HG02642 (cell line): ENCODE data around the gene HRH3.

Source experiments
- ATAC-seq: cut with Tn5 transposase; IDR thresholded peaks from one replicate; pipeline ENCODE4 v1.9.1; 2021; ENCODE audit warnings: mild to moderate bottlenecking; ENCODE audit not compliant: unreplicated experiment, poor library complexity

Gene HRH3

DNA sequence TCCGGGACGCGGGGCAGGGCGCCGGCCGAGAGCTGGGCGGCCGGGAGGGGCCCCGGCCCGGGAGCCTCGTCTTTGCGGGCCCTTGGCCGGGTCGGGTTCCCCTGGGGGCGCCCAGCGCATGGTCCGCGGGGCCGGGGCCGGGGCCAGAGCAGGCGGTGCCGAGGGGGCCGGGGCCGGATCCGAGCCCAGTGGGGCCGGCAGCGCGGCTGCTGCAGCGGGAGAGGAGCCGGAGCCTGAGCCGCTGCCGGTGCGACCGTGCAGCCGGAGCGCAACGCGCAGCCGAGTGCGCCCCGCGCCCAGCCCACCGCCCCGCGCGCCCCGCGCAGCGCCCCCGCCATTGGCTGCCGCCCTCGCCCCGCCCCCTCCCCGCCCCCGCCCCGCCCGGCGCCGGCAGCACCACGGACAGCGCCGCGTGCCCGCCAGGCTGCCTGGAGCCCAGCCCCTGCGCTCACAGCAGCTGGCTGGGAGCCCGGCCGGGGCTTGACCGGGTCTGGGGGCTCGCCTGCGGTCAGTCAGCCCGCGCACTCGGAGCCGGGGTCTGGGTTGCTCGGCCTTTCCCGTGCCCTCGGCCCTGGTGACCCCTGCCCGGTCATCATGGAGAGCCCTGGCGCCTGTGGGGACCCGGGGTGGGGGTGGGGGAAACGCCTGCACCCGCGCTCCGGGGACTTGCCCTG is at the start of gene HRH3:
TSS of gene HRH3 (minus strand) at position 287 of the 674 bp plus-strand sequence. CDS start 308 bp downstream, outside the sequence.
- peak; percentile 43 for ATAC-seq

- no peak for ATAC-seq
Measured at GRCh38 chr20:62269871-62270270, 49.8 kb upstream of the HRH3 start.

GRCh38 chr20:62269378-62269777 is 49.3 kb upstream of the HRH3 start:
- no peak for ATAC-seq

GRCh38 chr20:62268228-62268900 is 48.3 kb upstream of the HRH3 start:
- no peak for ATAC-seq

DNA sequence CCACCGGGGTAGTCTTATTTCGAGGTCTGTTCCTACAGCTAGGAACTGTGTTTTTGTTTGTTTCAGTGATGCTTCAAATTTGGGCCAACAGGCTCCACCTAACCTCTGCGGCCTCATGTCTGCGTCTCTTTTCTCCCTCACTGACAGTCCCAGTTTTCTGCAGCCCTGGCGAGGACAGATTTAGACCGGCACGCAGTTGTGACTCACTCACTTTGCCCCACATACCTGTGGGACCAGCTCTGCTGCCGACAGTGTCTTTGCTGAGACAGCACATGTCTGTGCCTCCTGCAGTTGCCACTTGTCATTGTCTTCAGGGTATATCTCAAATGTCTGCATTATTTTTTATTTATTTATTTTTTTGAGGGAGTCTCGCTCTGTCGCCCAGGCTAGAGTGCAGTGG is 47.5 kb upstream of the HRH3 start:
- ATAC-seq = no peak

- no peak for ATAC-seq
Measured at GRCh38 chr20:62266851-62267250, 46.8 kb upstream of the HRH3 start.

DNA sequence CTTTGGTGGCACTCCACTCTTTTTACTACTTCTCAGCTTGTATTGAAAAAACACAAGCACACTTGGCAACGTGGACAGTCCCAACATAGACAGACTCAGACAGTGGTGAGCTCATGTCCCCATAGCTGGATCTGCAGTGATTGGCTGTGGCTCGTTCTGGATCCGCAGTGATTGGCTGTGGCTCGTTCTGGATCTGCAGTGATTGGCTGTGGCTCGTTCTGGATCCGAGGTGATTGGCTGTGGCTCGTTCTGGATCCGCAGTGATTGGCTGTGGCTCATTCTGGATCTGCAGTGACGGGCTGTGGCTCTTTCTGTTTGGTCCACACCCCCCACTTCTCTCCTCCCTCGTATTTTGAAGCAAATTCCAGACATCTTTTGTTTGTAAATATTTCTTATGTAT is 46.3 kb upstream of the HRH3 start:
- no peak for ATAC-seq

GRCh38 chr20:62265365-62265764 is 45.3 kb upstream of the HRH3 start:
- ATAC-seq = no peak

GRCh38 chr20:62263396-62263795 is 43.3 kb upstream of the HRH3 start:
- ATAC-seq = no peak

- ATAC-seq = no peak
Measured at GRCh38 chr20:62262064-62262463, 42.0 kb upstream of the HRH3 start.

GRCh38 chr20:62259294-62259565 is 39.2 kb upstream of the HRH3 start:
- ATAC-seq = no peak

DNA sequence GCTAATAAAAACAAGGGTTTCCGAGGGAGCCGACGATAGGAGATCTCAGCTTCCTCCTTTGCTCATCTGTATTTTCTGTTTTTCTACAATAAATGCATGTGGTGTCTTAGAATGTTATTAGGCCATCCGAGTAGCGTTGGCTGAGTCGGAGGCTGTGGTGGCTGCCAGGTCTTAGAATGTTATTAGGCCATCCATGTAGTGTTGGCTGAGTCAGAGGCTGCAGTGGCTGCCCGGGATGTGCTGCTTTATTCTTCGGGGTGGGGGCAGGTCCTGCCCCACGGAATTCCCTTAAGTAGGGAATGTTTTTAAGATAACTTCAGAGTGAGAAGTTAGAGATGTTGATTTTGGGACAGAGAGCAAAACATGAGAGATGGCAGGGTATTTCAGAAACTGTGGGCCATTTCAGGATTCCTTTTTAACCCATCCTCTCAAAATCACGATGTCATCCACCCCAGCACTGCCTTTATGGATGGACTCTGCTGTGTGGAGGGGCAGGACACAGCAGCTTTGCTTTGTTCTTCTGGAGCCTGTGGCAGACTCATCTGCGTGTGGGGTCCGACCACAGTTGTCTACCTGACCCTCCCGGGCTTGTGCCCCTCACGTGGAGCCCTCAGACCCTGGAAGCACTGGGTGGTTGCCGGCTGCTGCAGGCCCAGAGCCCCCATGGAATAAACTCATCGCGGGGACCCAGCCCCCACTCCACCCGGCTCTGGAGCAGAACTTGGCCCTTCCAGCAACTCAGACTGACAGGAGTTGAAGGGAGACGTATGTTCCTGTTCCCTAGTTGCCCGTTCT is 38.6 kb upstream of the HRH3 start:
- ATAC-seq = no peak

DNA sequence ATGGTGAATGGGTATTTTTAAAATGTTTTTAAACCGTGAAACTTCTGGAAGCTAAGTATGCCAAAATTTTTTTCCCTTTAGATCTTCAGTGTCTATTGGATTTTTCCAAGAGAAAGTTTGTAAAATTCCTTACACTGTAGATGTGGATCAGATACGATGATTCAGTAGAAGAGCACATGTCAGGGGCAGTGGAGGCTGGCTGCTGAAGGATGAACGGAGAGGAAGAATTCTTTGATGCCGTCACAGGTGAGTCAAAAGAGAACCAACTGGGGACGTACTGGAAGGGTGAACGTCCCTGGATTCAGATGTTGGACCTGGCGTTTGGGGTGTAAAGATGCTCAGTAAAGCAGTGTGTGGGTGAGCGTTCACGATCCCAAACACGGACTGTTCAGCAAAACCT is 35.9 kb upstream of the HRH3 start:
- no peak for ATAC-seq

- no peak for ATAC-seq
Measured at GRCh38 chr20:62254021-62254724, 34.1 kb upstream of the HRH3 start.

- ATAC-seq = no peak
Measured at GRCh38 chr20:62253398-62253797, 33.3 kb upstream of the HRH3 start.

GRCh38 chr20:62252342-62252966 is 32.4 kb upstream of the HRH3 start:
- ATAC-seq = no peak

- no peak for ATAC-seq
Measured at GRCh38 chr20:62248890-62249560, 28.9 kb upstream of the HRH3 start.

DNA sequence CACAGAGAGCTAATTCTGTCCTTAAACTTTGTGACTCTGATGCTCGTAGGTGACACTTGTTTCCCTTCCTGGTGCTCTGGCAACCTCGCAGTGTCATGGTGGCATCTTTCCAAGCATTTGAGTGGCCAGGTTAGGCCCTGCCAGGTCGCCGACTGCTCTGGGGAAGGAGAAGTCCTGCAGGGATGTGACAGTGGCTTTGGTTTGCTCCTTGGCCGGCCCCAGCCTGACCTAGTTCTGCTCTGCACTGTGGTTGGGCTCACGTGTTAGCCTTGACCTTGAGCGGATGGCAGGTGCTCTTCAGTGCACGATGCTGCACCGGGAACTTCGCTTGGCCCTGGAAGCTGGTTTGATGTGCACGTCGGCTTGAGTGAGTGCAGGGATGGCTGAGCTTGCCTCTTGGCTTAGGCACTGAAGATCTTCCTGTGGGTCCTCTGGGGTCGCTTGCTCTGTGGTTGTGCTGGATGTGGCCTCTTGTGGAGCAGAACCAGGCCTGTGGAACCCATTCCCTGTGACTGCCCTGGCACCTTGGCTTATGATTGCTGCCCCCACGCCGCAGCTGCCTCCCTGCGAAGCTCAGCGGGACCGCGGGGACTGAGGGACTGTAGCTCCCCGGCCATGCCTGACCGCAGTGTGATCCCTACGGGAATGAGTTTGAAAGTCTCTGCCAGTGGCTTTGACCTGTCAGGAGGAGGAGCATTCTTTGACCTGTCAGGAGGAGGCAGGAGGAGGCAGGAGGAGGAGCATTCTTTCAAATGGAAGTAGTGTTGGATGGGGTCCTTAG is 27.0 kb upstream of the HRH3 start:
- ATAC-seq = no peak

DNA sequence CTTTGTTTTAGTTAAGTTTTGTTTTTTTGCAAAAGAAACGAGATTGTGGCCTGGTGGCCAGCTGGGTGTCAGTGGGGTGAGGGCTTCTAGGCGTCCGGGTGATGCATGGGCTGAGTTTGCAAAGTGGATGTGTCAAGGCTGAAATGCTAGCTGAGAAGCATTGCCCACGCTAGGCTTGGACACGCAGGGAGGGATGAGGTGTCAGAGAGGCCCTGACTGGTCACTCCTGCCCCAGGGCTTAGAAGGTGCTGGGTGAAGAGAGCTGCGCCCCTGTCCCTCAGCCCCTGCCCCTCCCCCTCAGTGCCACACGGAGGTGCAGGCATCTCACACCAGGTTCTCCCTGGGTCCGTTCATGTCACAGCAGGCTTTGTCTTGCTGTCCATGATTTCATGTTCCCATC is 26.4 kb upstream of the HRH3 start:
- no peak for ATAC-seq
